K562 (cell line): Measurements from ENCODE around the gene PADI1. TPM values are rescaled to one million over a fixed set of nuclear protein-coding genes. Genes with fewer than 3 reads are reported as not detected.
A peak's percentile ranks its signal among the peaks of the same experiment; 100 is the strongest.

Source experiments
- ADNP ChIP-seq: fragments of 200-800 bp; sonication (Bioruptor generic); IDR thresholded peaks from 2 replicates; pipeline ENCODE4 v1.6.1; 2016; ENCODE audit warnings: missing genetic modification characterization, missing compliant biosample characterization
- ARID2 ChIP-seq: fragments of 450-650 bp; IDR thresholded peaks from 2 replicates; pipeline ENCODE4 v1.6.1; 2017; ENCODE audit warnings: antibody characterized with exemption, mild to moderate bottlenecking
- ATF3 ChIP-seq, 2 experiments: fragments of 450-650 bp in 1 of 2; sonication (generic) in 1 of 2; formaldehyde crosslinking in 1 of 2; IDR thresholded peaks in 1 of 2; conservative IDR thresholded peaks in 1 of 2; 2 replicates each; pipeline versions ENCODE4 v1.6.1 to v1.8.1; 2016 to 2023; ENCODE audit warnings: mild to moderate bottlenecking in 2 of 2, moderate library complexity in 2 of 2, inconsistent platforms in 1 of 2, missing genetic modification reagents in 1 of 2
- CREM ChIP-seq: IDR thresholded peaks from 2 replicates; pipeline ENCODE4 v1.6.1; 2014; ENCODE audit warnings: antibody characterized with exemption, low read depth
- CTCF ChIP-seq, 3 experiments: IDR thresholded peaks in 2 of 3; conservative IDR thresholded peaks in 1 of 3; 2 replicates each; pipeline ENCODE4 v1.5.1; 2011 to 2012; ENCODE audit warnings: low read length in 3 of 3, mild to moderate bottlenecking in 3 of 3, control low read depth in 2 of 3, improper control_type of control experiment in 1 of 3, inconsistent platforms in 1 of 3, low read depth in 1 of 3, mixed read lengths in 1 of 3, moderate library complexity in 1 of 3; ENCODE audit not compliant: insufficient read depth in 2 of 3
- FOSL1 ChIP-seq: fragments of 200-800 bp; sonication (Bioruptor generic); conservative IDR thresholded peaks from 2 replicates; pipeline ENCODE4 v1.6.1; 2016; ENCODE audit warnings: missing genetic modification characterization, missing compliant biosample characterization
- HDGF ChIP-seq: fragments of 450-650 bp; IDR thresholded peaks from 2 replicates; pipeline ENCODE4 v1.6.1; 2016
- KLF13 ChIP-seq: fragments of 450-650 bp; IDR thresholded peaks from 2 replicates; pipeline ENCODE4 v1.6.1; 2016; ENCODE audit warnings: missing genetic modification characterization, low read depth, mild to moderate bottlenecking, missing compliant biosample characterization, moderate library complexity, borderline replicate concordance
- LEF1 ChIP-seq: fragments of 450-650 bp; IDR thresholded peaks from 2 replicates; pipeline ENCODE4 v1.6.1; 2016; ENCODE audit warnings: mild to moderate bottlenecking
- MAX ChIP-seq: sonication (generic); formaldehyde crosslinking; IDR thresholded peaks from 2 replicates; pipeline ENCODE4 v1.9.0; 2022; ENCODE audit warnings: mild to moderate bottlenecking, missing genetic modification reagents
- MYC ChIP-seq, 2 experiments: fragments of 250-450 bp in 1 of 2; sonication (Bioruptor Pico) in 1 of 2; IDR thresholded peaks; 2 replicates each; pipeline versions ENCODE4 v1.5.1 to v1.6.1; 2012 to 2021; ENCODE audit warnings: low read depth in 2 of 2, borderline replicate concordance in 1 of 2, improper control_type of control experiment in 1 of 2, low read length in 1 of 2, mild to moderate bottlenecking in 1 of 2, moderate library complexity in 1 of 2
- NFE2 ChIP-seq: IDR thresholded peaks from 2 replicates; pipeline ENCODE4 v1.6.1; 2014; ENCODE audit warnings: antibody characterized with exemption, low read depth
- RBM22 ChIP-seq: fragments of 200-400 bp; formaldehyde crosslinking; IDR thresholded peaks from 2 replicates; pipeline ENCODE4 v1.6.1; 2018; ENCODE audit warnings: low read length, low read depth; ENCODE audit not compliant: poor library complexity, severe bottlenecking
- XRCC5 ChIP-seq: fragments of 200-400 bp; formaldehyde crosslinking; IDR thresholded peaks from 2 replicates; pipeline ENCODE4 v1.6.1; 2017; ENCODE audit warnings: low read depth, mild to moderate bottlenecking, low read length
- YY1 ChIP-seq, 3 experiments: IDR thresholded peaks; 2 replicates each; pipeline ENCODE4 v1.6.1; 2011; ENCODE audit warnings: low read length in 2 of 3, mild to moderate bottlenecking in 2 of 3, moderate library complexity in 2 of 3, borderline replicate concordance in 1 of 3, control low read depth in 1 of 3, low read depth in 1 of 3; ENCODE audit not compliant: insufficient read depth in 3 of 3, insufficient replicate concordance in 2 of 3, control insufficient read depth in 1 of 3, insufficient read length in 1 of 3; ENCODE audit errors: extremely low read depth in 1 of 3
- polyA plus RNA-seq, 8 experiments: library from polyadenylated mRNA; depleted of rRNA in 4 of 8; stranded (reverse) in 5 of 8; unstranded in 3 of 8; fragments of >200 nt; fragmentation: Nextera tagmentation in 2 of 8; fragmentation: Illumina TruSeq in 1 of 8; extraction: Ambion mirVana in 2 of 8; extraction: Trizol in 1 of 8; gene quantifications; 2 replicates each; pipeline versions ENCODE4 v1.2.1 to v1.2.3, GENCODE V29; 2011 to 2014; ENCODE audit warnings: inconsistent platforms in 1 of 8, missing spikeins in 1 of 8
- total RNA-seq, 7 experiments: library from RNA; depleted of rRNA in 6 of 7; stranded (reverse); fragments of >200 nt in 6 of 7; fragmentation: Illumina TruSeq in 2 of 7; extraction: Trizol in 2 of 7; gene quantifications; 2 replicates each; pipeline versions ENCODE4 v1.2.1 to v1.2.3, GENCODE V29; 2011 to 2021; ENCODE audit warnings: low replicate concordance in 1 of 7
- TF ChIP-seq, protein P1 (sequence below): fragments of 450-650 bp; formaldehyde crosslinking; conservative IDR thresholded peaks from 2 replicates; pipeline ENCODE4 v1.4.0; 2022; ENCODE audit warnings: mild to moderate bottlenecking, missing genetic modification characterization

Gene PADI1
- total and polyA plus RNA-seq, 9 of the 15 experiments (the other 6 are each of a cell fraction or from before 2014, with no cell fraction given) = not detected

GRCh38 chr1:17236779-17237560 lies 32.0 kb downstream of the PADI1 start (continued):
- TF ChIP-seq YY1 (IDR thresholded peaks at IDR 0.05; ENCODE audit: borderline replicate concordance in 1 of 3, control insufficient read depth in 1 of 3, extremely low read depth in 1 of 3, insufficient read depth in 3 of 3, insufficient read length in 1 of 3, insufficient replicate concordance in 2 of 3, low read depth in 1 of 3, low read length in 2 of 3) (peak in 1 of 3 experiments; percentile 38), ATF3 (IDR thresholded peaks at IDR 0.05) (peak; percentile 66), ATF3 (CRISPR knock-in tag; conservative IDR thresholded peaks at IDR 0.05) (no peak), XRCC5 (peak; percentile 87), MAX (CRISPR knock-in tag) (peak; percentile 51), MYC (IDR thresholded peaks at IDR 0.05; ENCODE audit: low read depth, low read length) (peak; percentile 21; the same call in 1 of the 2 replicates), MYC (CRISPR knock-in tag; IDR thresholded peaks at IDR 0.05; ENCODE audit: borderline replicate concordance, low read depth) (no peak), RBM22 (no peak), ARID2 (peak; percentile 85), CTCF (IDR thresholded peaks at IDR 0.05 in 2 of 3, conservative IDR thresholded peaks at IDR 0.05 in 1 of 3; ENCODE audit: insufficient read depth in 2 of 3, low read depth in 1 of 3, low read length in 3 of 3) (peak; percentile 91 to 95 (median 94)), CREM (peak; percentile 74), HDGF (0 out of 2 replicates have a peak, but pooled peaks have one; percentile 46), KLF13 (tag) (0 out of 2 replicates have a peak, but pooled peaks have one; percentile 43), NFE2 (peak; percentile 78), FOSL1 (tag) (peak; percentile 73), ADNP (tag) (no peak), LEF1 (no peak)
- TF ChIP-seq, protein P1, sequence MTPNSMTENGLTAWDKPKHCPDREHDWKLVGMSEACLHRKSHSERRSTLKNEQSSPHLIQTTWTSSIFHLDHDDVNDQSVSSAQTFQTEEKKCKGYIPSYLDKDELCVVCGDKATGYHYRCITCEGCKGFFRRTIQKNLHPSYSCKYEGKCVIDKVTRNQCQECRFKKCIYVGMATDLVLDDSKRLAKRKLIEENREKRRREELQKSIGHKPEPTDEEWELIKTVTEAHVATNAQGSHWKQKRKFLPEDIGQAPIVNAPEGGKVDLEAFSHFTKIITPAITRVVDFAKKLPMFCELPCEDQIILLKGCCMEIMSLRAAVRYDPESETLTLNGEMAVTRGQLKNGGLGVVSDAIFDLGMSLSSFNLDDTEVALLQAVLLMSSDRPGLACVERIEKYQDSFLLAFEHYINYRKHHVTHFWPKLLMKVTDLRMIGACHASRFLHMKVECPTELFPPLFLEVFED (CRISPR knock-in tag) = 0 out of 2 replicates have a peak, but pooled peaks have one; percentile 13
